ENCODE results near the gene SANBR.

SANBR gene

DNA sequence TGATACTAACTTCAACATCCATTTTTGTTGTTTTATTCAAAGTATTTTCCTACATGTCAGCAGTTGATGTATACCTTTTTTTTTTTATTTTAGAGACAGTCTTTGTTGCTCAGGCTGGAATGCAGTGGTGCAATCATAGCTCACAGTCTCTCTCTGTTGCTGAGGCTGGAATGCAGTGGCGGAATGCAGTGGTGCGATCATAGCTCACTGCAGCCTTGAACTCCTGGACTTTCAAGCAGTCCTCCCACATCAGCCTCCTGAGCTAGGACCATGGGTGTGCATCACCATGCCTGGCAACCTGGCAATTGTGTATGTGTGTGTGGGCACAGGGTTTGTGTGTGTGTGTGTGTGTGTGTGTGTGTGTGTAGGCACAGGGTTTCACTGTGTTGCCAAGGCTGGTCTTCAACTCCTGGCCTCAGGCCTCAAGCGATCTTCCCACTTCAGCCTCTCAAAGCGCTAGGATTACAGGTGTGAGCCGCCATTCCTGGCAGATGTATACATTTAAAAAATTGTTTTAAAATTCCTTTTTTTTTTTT is 24.8 kb downstream of the SANBR start:
- DNase-seq: no peak

GRCh38 chr2:61091485-61091884 is 25.8 kb downstream of the SANBR start:
- no peak for DNase-seq

DNA sequence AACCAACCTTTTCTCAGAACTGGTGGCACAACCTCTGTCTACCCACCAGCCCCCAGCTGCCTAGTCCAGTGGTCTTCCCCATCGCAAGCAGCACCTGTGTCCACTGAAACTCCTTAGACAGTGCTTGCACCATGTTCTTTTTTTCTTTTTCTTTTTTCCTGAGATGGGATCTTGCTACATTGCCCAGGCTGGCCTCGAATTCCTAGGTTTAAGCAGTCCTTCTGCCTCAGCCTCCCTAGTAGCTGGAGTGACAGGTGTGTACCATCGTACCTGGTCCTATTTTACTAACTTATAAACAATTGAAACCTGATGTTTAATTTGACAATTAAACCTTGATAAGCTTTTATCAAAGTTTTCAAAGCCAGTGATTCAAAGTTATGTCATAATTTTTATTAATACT is 30.8 kb downstream of the SANBR start:
- DNase-seq: no peak

GRCh38 chr2:61100801-61101200 is 35.1 kb downstream of the SANBR start:
- no peak for DNase-seq

- no peak for DNase-seq
These were observed 43.6 kb downstream of the SANBR start for GRCh38 chr2:61109291-61109690.

DNA sequence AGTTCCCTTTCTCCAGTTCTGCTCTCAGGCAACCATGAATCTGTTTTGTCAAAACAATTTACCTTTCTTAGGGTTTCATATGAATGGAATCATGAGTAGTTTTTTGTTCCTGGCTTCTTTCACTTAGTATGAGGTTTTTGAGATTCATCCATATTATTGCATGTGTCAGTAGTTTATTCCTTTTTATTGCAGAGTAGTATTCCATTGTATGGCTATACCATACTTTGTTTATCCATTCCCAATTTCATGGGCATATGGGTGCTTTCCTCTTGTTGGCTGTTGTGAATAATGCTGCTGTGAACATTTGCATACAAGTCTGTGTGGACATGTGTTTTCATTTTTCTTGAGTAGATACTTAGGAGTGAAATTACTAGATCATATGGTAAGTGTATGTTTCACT is 46.0 kb downstream of the SANBR start:
- DNase-seq: no peak

DNA sequence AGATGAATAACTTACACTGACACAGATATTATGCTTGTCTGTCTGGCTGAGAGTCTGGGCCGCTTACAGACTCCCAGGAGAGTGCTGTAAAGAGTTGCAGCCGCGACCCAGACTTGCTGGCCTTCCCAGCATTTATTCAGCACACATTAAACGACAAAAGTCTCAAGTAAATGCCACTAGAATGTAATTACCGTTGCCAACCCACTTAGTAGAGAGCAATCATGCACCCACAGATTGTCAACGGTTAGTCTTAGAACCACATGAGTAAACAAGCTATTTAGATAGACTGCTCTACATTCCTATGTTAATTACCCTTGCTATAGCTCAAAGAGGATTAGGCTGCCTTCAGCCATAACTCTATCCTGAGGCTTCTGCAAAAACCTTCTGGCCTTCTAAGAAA is 48.5 kb downstream of the SANBR start:
- DNase-seq: no peak

All from midbrain (tissue), 1 donor.